HL-60 (cell line): ENCODE data around the gene PARP3.
A peak's percentile ranks its signal among the peaks of the same experiment; 100 is the strongest.

Experiments
- GABPA ChIP-seq: IDR thresholded peaks from 2 replicates; pipeline ENCODE4 v1.6.1; 2012; ENCODE audit warnings: low read depth
- POLR2AphosphoS5 ChIP-seq: IDR thresholded peaks from 2 replicates; pipeline ENCODE4 v1.6.1; 2012; ENCODE audit warnings: low read depth
- REST ChIP-seq: IDR thresholded peaks from 2 replicates; pipeline ENCODE4 v1.6.1; 2012; ENCODE audit warnings: low read depth; ENCODE audit not compliant: insufficient replicate concordance
- TF ChIP-seq, protein P1 (sequence below): IDR thresholded peaks from one replicate; pipeline ENCODE4 v1.5.1; 2011; ENCODE audit warnings: low read length, control low read depth, inconsistent platforms; ENCODE audit not compliant: insufficient read depth

DNA sequence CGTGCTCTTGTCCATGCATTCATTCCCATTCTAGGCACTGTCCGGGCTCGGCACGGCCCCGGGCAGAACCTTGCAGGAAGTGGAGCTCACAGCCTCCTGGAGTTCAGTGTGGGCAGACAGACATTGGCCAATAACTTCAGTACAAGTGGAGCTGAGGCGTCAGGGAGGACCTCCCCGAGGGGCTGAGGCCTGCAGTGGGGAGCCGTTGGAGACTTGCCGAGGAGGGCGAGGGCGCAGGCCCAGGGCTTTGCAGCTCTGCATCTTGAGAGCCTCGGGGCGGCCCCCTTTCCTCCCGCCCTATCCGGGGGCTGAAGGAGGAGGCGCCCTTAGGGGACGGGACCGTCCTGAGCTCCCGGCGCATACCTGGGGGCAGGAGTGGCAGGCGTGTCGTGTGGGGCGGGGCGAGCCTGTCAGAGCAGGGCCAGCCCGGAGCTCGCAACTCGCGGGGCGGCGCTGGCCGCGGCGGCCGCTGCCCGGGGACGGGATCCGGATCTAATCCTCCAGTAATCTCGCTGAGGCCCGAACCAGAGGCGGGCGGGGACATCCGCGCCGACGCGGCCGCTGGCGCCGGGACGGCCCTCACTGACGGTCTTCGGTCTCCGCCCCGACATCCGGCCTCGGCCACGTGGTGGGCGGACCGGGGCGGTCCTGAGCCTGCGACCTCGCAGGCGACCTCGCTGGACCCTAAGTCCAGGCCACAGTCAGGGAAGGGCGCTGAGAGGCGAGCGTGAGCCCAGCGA lies 40.8 kb downstream of the PARP3 start, which contains the start of gene ACY1:
- TF ChIP-seq, protein P1, sequence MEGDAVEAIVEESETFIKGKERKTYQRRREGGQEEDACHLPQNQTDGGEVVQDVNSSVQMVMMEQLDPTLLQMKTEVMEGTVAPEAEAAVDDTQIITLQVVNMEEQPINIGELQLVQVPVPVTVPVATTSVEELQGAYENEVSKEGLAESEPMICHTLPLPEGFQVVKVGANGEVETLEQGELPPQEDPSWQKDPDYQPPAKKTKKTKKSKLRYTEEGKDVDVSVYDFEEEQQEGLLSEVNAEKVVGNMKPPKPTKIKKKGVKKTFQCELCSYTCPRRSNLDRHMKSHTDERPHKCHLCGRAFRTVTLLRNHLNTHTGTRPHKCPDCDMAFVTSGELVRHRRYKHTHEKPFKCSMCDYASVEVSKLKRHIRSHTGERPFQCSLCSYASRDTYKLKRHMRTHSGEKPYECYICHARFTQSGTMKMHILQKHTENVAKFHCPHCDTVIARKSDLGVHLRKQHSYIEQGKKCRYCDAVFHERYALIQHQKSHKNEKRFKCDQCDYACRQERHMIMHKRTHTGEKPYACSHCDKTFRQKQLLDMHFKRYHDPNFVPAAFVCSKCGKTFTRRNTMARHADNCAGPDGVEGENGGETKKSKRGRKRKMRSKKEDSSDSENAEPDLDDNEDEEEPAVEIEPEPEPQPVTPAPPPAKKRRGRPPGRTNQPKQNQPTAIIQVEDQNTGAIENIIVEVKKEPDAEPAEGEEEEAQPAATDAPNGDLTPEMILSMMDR = no peak
- TF ChIP-seq GABPA = 0 out of 2 replicates have a peak, but pooled peaks have one; percentile 43
- peak; percentile 58 for TF ChIP-seq POLR2AphosphoS5
- peak; percentile 10 for TF ChIP-seq REST
